ENCODE data around the gene PRMT7.

DNA sequence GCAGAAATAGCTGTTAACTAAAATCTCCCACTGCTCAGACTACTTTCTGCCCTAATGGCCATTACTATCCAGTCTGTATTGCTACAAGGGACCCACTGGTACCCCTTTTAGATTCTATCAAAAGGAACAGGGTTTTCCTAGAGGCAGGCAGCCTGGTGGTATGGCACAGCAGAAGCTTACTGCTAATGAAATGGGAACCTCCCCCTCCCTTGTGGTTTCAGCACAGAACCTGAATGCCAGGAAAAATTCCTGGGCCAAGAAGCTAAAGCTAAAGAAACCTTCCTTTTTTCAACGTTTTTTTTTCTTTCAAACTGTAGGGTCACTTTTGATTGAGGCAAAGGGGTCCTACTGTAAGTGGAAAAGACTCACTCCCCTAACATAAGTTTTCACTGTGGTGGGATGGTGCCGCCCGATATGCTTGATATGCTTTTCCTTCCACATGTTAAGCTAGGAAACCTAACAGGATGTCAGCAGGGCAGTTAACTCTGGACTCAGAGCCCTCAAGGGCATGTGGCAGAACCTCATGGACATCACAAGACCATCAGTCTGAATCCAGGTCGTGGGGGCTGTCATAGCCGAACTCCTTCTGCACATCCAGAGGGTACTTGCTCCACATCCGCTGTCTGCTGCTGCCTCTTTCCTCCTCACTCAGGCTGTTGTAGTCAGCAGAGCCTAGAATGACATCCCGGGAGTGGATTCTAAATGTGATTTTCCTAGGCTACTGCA, 9.9 kb upstream of the PRMT7 start:
- TF ChIP-seq CTCF (IDR thresholded peaks at IDR 0.05) (no peak), POLR2AphosphoS5 (IDR thresholded peaks at IDR 0.05) (no peak), POLR2A (IDR thresholded peaks at IDR 0.05) (no peak)

All from gastroesophageal sphincter (tissue), 3 donors.